SK-N-SH treated with all-trans-retinoic acid at 6 μM for 48 hours (cell line): ENCODE results near the gene ELFN1.

Source experiments
- ARNTL ChIP-seq: fragments of 450-650 bp; formaldehyde crosslinking; IDR thresholded peaks from 2 replicates; pipeline ENCODE4 v1.5.0; 2020; ENCODE audit warnings: low read depth, mild to moderate bottlenecking, moderate library complexity, borderline replicate concordance
- RARB ChIP-seq: fragments of 250-450 bp; sonication (Bioruptor Pico); IDR thresholded peaks from 2 replicates; pipeline ENCODE4 v1.8.0; 2021; ENCODE audit warnings: mild to moderate bottlenecking, moderate library complexity
- SNAI2 ChIP-seq: fragments of 250-450 bp; sonication (Bioruptor Pico); IDR thresholded peaks from 2 replicates; pipeline ENCODE4 v1.5.0; 2020; ENCODE audit warnings: mild to moderate bottlenecking, moderate library complexity
- ZNF70 ChIP-seq: fragments of 450-650 bp; formaldehyde crosslinking; IDR thresholded peaks from 2 replicates; pipeline ENCODE4 v1.5.0; 2020; ENCODE audit warnings: mild to moderate bottlenecking, moderate library complexity
- TF ChIP-seq, protein P1 (sequence below): fragments of 250-450 bp; sonication (Bioruptor Pico); IDR thresholded peaks from 2 replicates; pipeline ENCODE4 v1.8.0; 2020; ENCODE audit warnings: mild to moderate bottlenecking, moderate library complexity, borderline replicate concordance
- TF ChIP-seq, protein P2 (sequence below): fragments of 250-450 bp; sonication (Bioruptor Pico); IDR thresholded peaks from 2 replicates; pipeline ENCODE4 v1.8.0; 2021; ENCODE audit warnings: low read depth, mild to moderate bottlenecking, moderate library complexity, borderline replicate concordance
- TF ChIP-seq, protein P3 (sequence below): fragments of 250-450 bp; sonication (Bioruptor Pico); IDR thresholded peaks from 2 replicates; pipeline ENCODE4 v1.5.0; 2020; ENCODE audit warnings: mild to moderate bottlenecking, moderate library complexity

DNA sequence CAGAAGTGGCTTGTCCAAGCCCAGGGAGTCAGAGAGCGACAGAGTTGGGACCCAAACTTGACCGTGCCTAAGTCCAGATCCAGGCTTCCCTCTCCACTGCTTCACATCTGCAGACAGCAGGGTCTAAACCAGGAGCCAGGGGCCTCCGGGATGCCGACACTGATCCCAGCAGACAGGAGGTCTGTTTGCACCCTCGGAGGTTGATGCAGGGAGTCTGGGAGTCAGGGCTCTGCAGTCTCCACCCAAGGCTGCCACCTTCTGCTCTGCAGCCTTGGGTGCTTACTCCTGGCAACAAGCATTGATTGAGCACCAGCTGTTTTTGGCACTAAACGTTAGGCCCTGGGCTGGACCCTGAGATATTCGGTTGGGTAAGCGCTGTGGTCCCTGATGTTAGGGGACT, 21.0 kb downstream of the ELFN1 start:
- TF ChIP-seq, protein P1, sequence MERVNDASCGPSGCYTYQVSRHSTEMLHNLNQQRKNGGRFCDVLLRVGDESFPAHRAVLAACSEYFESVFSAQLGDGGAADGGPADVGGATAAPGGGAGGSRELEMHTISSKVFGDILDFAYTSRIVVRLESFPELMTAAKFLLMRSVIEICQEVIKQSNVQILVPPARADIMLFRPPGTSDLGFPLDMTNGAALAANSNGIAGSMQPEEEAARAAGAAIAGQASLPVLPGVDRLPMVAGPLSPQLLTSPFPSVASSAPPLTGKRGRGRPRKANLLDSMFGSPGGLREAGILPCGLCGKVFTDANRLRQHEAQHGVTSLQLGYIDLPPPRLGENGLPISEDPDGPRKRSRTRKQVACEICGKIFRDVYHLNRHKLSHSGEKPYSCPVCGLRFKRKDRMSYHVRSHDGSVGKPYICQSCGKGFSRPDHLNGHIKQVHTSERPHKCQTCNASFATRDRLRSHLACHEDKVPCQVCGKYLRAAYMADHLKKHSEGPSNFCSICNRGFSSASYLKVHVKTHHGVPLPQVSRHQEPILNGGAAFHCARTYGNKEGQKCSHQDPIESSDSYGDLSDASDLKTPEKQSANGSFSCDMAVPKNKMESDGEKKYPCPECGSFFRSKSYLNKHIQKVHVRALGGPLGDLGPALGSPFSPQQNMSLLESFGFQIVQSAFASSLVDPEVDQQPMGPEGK: no peak
- TF ChIP-seq, protein P2, sequence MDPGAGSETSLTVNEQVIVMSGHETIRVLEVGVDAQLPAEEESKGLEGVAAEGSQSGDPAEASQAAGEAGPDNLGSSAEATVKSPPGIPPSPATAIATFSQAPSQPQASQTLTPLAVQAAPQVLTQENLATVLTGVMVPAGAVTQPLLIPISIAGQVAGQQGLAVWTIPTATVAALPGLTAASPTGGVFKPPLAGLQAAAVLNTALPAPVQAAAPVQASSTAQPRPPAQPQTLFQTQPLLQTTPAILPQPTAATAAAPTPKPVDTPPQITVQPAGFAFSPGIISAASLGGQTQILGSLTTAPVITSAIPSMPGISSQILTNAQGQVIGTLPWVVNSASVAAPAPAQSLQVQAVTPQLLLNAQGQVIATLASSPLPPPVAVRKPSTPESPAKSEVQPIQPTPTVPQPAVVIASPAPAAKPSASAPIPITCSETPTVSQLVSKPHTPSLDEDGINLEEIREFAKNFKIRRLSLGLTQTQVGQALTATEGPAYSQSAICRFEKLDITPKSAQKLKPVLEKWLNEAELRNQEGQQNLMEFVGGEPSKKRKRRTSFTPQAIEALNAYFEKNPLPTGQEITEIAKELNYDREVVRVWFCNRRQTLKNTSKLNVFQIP (CRISPR knock-in tag): no peak
- TF ChIP-seq, protein P3, sequence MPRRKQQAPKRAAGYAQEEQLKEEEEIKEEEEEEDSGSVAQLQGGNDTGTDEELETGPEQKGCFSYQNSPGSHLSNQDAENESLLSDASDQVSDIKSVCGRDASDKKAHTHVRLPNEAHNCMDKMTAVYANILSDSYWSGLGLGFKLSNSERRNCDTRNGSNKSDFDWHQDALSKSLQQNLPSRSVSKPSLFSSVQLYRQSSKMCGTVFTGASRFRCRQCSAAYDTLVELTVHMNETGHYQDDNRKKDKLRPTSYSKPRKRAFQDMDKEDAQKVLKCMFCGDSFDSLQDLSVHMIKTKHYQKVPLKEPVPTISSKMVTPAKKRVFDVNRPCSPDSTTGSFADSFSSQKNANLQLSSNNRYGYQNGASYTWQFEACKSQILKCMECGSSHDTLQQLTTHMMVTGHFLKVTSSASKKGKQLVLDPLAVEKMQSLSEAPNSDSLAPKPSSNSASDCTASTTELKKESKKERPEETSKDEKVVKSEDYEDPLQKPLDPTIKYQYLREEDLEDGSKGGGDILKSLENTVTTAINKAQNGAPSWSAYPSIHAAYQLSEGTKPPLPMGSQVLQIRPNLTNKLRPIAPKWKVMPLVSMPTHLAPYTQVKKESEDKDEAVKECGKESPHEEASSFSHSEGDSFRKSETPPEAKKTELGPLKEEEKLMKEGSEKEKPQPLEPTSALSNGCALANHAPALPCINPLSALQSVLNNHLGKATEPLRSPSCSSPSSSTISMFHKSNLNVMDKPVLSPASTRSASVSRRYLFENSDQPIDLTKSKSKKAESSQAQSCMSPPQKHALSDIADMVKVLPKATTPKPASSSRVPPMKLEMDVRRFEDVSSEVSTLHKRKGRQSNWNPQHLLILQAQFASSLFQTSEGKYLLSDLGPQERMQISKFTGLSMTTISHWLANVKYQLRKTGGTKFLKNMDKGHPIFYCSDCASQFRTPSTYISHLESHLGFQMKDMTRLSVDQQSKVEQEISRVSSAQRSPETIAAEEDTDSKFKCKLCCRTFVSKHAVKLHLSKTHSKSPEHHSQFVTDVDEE: no peak
- TF ChIP-seq SNAI2 (CRISPR knock-in tag) (no peak), ARNTL (no peak), RARB (CRISPR knock-in tag) (no peak), ZNF70 (CRISPR knock-in tag) (no peak)
